Measurements from ENCODE around the gene LUZP1. TPM values are rescaled to one million over a fixed set of nuclear protein-coding genes. Genes with fewer than 3 reads are reported as not detected.

Gene LUZP1
- total RNA-seq, 4 donors from 2014 or later, result 21.4 to 28.2 (median 25.0) TPM

DNA sequence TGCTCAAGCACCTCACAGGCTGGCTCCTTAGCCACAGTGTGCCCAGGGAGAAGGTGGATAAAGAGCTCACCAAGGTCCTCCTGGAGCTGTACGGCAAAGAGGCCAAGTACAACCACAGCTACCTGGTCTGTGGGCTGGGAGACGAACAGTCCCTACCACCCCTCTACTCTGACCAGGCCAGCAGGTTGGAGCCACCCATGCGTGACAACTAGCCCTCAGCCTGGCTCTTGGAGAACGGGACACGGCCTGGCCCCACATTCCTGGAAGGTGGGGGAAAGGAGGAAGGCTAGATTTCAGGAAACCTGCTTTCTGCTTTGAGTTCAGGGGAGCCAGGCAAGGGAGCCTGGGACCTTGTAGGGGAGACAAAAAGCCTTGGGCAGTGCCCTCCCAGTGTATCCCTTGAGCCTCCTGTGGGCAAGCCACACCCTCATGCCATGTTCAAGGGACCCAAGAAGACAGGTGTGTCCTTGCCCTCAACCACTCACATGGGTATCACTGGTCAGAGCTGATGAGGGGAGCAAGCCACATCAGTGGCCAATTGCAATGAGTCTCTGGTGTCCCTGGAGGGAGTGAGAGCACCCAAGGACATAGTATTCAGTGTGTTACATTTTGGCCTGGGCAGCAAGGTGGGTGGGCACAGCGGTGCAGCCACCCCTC, 27.6 kb downstream of the LUZP1 start:
- intact Hi-C loops (cut with DNase I), result no loop called here

GRCh38 chr1:23135268-23135667, 33.4 kb downstream of the LUZP1 start:
- no peak for TF ChIP-seq POLR2A (IDR thresholded peaks at IDR 0.05)
- TF ChIP-seq, protein P1, sequence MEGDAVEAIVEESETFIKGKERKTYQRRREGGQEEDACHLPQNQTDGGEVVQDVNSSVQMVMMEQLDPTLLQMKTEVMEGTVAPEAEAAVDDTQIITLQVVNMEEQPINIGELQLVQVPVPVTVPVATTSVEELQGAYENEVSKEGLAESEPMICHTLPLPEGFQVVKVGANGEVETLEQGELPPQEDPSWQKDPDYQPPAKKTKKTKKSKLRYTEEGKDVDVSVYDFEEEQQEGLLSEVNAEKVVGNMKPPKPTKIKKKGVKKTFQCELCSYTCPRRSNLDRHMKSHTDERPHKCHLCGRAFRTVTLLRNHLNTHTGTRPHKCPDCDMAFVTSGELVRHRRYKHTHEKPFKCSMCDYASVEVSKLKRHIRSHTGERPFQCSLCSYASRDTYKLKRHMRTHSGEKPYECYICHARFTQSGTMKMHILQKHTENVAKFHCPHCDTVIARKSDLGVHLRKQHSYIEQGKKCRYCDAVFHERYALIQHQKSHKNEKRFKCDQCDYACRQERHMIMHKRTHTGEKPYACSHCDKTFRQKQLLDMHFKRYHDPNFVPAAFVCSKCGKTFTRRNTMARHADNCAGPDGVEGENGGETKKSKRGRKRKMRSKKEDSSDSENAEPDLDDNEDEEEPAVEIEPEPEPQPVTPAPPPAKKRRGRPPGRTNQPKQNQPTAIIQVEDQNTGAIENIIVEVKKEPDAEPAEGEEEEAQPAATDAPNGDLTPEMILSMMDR (IDR thresholded peaks at IDR 0.05), result no peak
- Histone ChIP-seq H3K4me1 (no peaks in the 10 kb centered on the region), H3K9me3 (no peaks in the 10 kb centered on the region), H3K27ac (no peak overlapping the region), H3K36me3 (no peaks in the 10 kb centered on the region), H3K27me3 (no peaks in the 10 kb centered on the region), H3K4me3 (replicated peaks in 1 of 3) (no peak overlapping the region)
- 92 to 93% methylated on average over 2 of the region's 2 CpGs for WGBS, 2 donors
- intact Hi-C loops (cut with DNase I), result no loop called here
- no peak for DNase-seq

More for the DNA sequence above, 27.6 kb downstream of the LUZP1 start:
- no peak overlapping the region for H3K4me3 ChIP-seq (replicated peaks in 1 of 3)
- no peaks in the 10 kb centered on the region for H3K36me3 ChIP-seq
- no peaks in the 10 kb centered on the region for H3K27me3 ChIP-seq
- 64 to 82% methylated on average over 3 to 5 of the region's 6 CpGs for WGBS, 2 donors
- no peak overlapping the region for H3K27ac ChIP-seq
- TF ChIP-seq, protein P1 (IDR thresholded peaks at IDR 0.05), result no peak
- TF ChIP-seq POLR2A (IDR thresholded peaks at IDR 0.05), result no peak
- H3K9me3 ChIP-seq, result no peaks in the 10 kb centered on the region
- H3K4me1 ChIP-seq, result peaks cover 12% of the 10 kb centered on the region in 2 donors
- peak; percentile 24 to 28 for DNase-seq

DNA sequence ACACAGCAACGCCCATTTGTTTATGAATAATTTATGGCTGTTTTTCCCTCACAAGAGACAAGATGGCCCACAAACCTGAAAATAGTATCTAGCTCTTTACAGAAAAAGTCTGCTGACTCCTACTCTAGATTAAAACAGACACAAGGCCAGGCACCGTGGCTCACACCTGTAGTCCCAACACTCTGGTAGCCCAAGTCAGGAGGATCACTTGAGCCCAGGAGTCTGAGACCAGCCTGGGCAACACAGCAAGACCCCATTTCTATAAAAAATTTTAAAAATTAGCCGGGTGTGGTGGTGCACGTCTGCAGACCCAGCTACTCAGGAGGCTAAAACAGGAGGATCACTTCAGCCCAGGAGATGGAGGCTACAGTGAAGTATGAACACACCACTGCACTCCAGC, 34.6 kb downstream of the LUZP1 start:
- DNase-seq, result no peak
- H3K9me3 ChIP-seq, result no peaks in the 10 kb centered on the region
- H3K27me3 ChIP-seq, result no peaks in the 10 kb centered on the region
- H3K4me1 ChIP-seq, result no peaks in the 10 kb centered on the region
- no peaks in the 10 kb centered on the region for H3K36me3 ChIP-seq
- H3K4me3 ChIP-seq (replicated peaks in 1 of 3), result no peak overlapping the region
- TF ChIP-seq, protein P1 (IDR thresholded peaks at IDR 0.05), result no peak
- TF ChIP-seq POLR2A (IDR thresholded peaks at IDR 0.05), result no peak
- H3K27ac ChIP-seq, result no peak overlapping the region
- intact Hi-C loops (cut with DNase I), result no loop called here
- WGBS, 2 donors, result 97 to 99% methylated on average over 4 of the region's 4 CpGs

- Histone ChIP-seq H3K36me3 (no peaks in the 10 kb centered on the region), H3K4me3 (replicated peaks in 1 of 3) (no peak overlapping the region), H3K4me1 (no peaks in the 10 kb centered on the region), H3K27ac (no peak overlapping the region), H3K9me3 (no peaks in the 10 kb centered on the region), H3K27me3 (no peaks in the 10 kb centered on the region)
- WGBS, 2 donors, result 87 to 97% methylated on average over 5 of the region's 5 CpGs
- TF ChIP-seq, protein P1 (IDR thresholded peaks at IDR 0.05), result no peak
- TF ChIP-seq POLR2A (IDR thresholded peaks at IDR 0.05), result no peak
- no peak for DNase-seq
- intact Hi-C loops (cut with DNase I), result no loop called here
These were observed 35.1 kb downstream of the LUZP1 start for GRCh38 chr1:23133587-23133986.

DNA sequence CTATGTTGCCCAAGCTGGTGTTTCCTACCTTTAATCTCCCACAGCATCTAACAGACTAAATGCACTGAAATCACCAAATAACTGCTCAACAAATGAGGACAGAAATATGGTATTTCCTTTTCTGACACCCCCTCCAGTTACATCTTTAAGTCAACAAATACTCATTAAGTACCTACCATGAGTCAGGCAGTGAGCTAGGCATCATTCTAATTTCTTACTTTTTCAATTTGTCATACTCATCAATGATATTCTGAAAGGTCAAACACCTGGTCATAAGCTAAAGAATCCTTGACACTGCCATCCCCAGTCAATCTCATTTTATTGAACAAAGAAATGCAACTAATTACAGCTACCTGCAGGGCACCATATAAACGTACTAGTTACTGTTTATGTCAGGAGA, 36.6 kb downstream of the LUZP1 start:
- Histone ChIP-seq H3K9me3 (no peaks in the 10 kb centered on the region), H3K4me1 (no peaks in the 10 kb centered on the region), H3K27ac (no peak overlapping the region), H3K27me3 (no peaks in the 10 kb centered on the region), H3K4me3 (replicated peaks in 1 of 3) (no peak overlapping the region), H3K36me3 (no peaks in the 10 kb centered on the region)
- DNase-seq, result no peak
- intact Hi-C loops (cut with DNase I), result no loop called here
- 79 to 80% methylated on average over 1 of the region's 1 CpG for WGBS, 2 donors
- TF ChIP-seq, protein P1 (IDR thresholded peaks at IDR 0.05), result no peak
- no peak for TF ChIP-seq POLR2A (IDR thresholded peaks at IDR 0.05)
